Measurements from ENCODE around the gene LCE1C. TPM values are rescaled to one million over a fixed set of nuclear protein-coding genes. Genes with fewer than 3 reads are reported as not detected.

Gene LCE1C
- total and polyA plus RNA-seq, 2 donors (not counting 3 experiments of a cell fraction or from before 2014, with no cell fraction given), result not detected

GRCh38 chr1:152770411-152770810 is 36.0 kb downstream of the LCE1C start:
- Histone ChIP-seq H3K27ac (ENCODE audit: insufficient read depth, low read depth, low read length) (no peak overlapping the region), H3K4me3 (replicated peaks in 1 of 3; ENCODE audit: insufficient read depth in 1 of 3, low read depth in 1 of 3, low read length in 3 of 3) (no peak overlapping the region), H2AFZ (ENCODE audit: low read depth, low read length) (no peak overlapping the region), H4K20me1 (replicated peaks; ENCODE audit: control insufficient read depth, extremely low read depth, insufficient read depth, low read length) (no peaks in the 10 kb centered on the region), H3K79me2 (ENCODE audit: control insufficient read depth, insufficient read depth, low read length) (no peaks in the 10 kb centered on the region), H3K36me3 (ENCODE audit: control insufficient read depth in 2 of 2, extremely low read depth in 1 of 2, insufficient read depth in 2 of 2, low read length in 2 of 2) (no peaks in the 10 kb centered on the region), H3K9me3 (replicated peaks; ENCODE audit: control insufficient read depth, insufficient read depth, low read length) (no peaks in the 10 kb centered on the region), H3K27me3 (ENCODE audit: control insufficient read depth in 2 of 2, insufficient read depth in 2 of 2, low read length in 2 of 2) (no peaks in the 10 kb centered on the region), H3K4me1 (ENCODE audit: control insufficient read depth, extremely low read depth, insufficient read depth, low read length) (no peaks in the 10 kb centered on the region), H3K9me1 (replicated peaks; ENCODE audit: control insufficient read depth, extremely low read depth, insufficient read depth, low read length) (no peaks in the 10 kb centered on the region), H3K9ac (replicated peaks; ENCODE audit: extremely low read depth, insufficient read depth, low read length) (no peak overlapping the region), H3K4me2 (ENCODE audit: insufficient read depth, low read length) (no peak overlapping the region)
- dilution Hi-C loops (cut with MboI; ENCODE audit: extremely low pct_ligation_motif_present, low sequenced_read_pairs) (no loop called here), intact Hi-C loops (cut with micrococcal nuclease) (no loop called here)
- ChIA-PET CTCF (no interaction called here), POLR2A (no interaction called here)
- FAIRE-seq, result no peak
- TF ChIP-seq POLR2A (IDR thresholded peaks at IDR 0.05; ENCODE audit: low read depth, low read length), result no peak
- TF ChIP-seq MYC (IDR thresholded peaks at IDR 0.05; ENCODE audit: low read depth, low read length), result no peak
- DNase-seq (ENCODE audit: low read depth, low spot score), result no peak
- BruUV-seq (replicated peaks), result no TSS peak

GRCh38 chr1:152768847-152769533 is 37.5 kb downstream of the LCE1C start:
- Histone ChIP-seq H2AFZ (ENCODE audit: low read depth, low read length) (no peak overlapping the region), H3K36me3 (ENCODE audit: control insufficient read depth in 2 of 2, extremely low read depth in 1 of 2, insufficient read depth in 2 of 2, low read length in 2 of 2) (no peaks in the 10 kb centered on the region), H3K27me3 (ENCODE audit: control insufficient read depth in 2 of 2, insufficient read depth in 2 of 2, low read length in 2 of 2) (no peaks in the 10 kb centered on the region), H3K9ac (replicated peaks; ENCODE audit: extremely low read depth, insufficient read depth, low read length) (no peak overlapping the region), H3K9me1 (replicated peaks; ENCODE audit: control insufficient read depth, extremely low read depth, insufficient read depth, low read length) (no peaks in the 10 kb centered on the region), H3K4me1 (ENCODE audit: control insufficient read depth, extremely low read depth, insufficient read depth, low read length) (no peaks in the 10 kb centered on the region), H3K79me2 (ENCODE audit: control insufficient read depth, insufficient read depth, low read length) (no peaks in the 10 kb centered on the region), H3K4me3 (replicated peaks in 1 of 3; ENCODE audit: insufficient read depth in 1 of 3, low read depth in 1 of 3, low read length in 3 of 3) (no peak overlapping the region), H3K9me3 (replicated peaks; ENCODE audit: control insufficient read depth, insufficient read depth, low read length) (no peaks in the 10 kb centered on the region), H4K20me1 (replicated peaks; ENCODE audit: control insufficient read depth, extremely low read depth, insufficient read depth, low read length) (no peaks in the 10 kb centered on the region), H3K4me2 (ENCODE audit: insufficient read depth, low read length) (no peak overlapping the region), H3K27ac (ENCODE audit: insufficient read depth, low read depth, low read length) (no peak overlapping the region)
- BruUV-seq (replicated peaks), result no TSS peak
- no peak for TF ChIP-seq FOS (IDR thresholded peaks at IDR 0.05; ENCODE audit: borderline replicate concordance, insufficient read depth, low read length)
- no peak for TF ChIP-seq CTCF (IDR thresholded peaks at IDR 0.05; ENCODE audit: extremely low read depth in 1 of 2, insufficient read depth in 1 of 2, low read depth in 1 of 2, low read length in 2 of 2)
- no peak for TF ChIP-seq EZH2 (IDR thresholded peaks at IDR 0.05; ENCODE audit: borderline replicate concordance, low read depth, low read length, severe bottlenecking)
- TF ChIP-seq JUN (IDR thresholded peaks at IDR 0.05; ENCODE audit: borderline replicate concordance, insufficient read depth, insufficient read length, low read depth), result no peak
- no peak for TF ChIP-seq POLR2AphosphoS5 (IDR thresholded peaks at IDR 0.05; ENCODE audit: insufficient read depth, low read depth, low read length)
- TF ChIP-seq POLR2A (IDR thresholded peaks at IDR 0.05; ENCODE audit: low read depth, low read length), result no peak
- no peak for TF ChIP-seq MAX (IDR thresholded peaks at IDR 0.05; ENCODE audit: insufficient read depth, insufficient read length)
- no peak for TF ChIP-seq MYC (IDR thresholded peaks at IDR 0.05; ENCODE audit: low read depth, low read length)
- TF ChIP-seq GATA2 (IDR thresholded peaks at IDR 0.05; ENCODE audit: insufficient read depth, insufficient read length, low read depth, low read length), result no peak
- dilution Hi-C loops (cut with MboI; ENCODE audit: extremely low pct_ligation_motif_present, low sequenced_read_pairs), result no loop called here
- POLR2A ChIA-PET, result no interaction called here
- DNase-seq (ENCODE audit: low read depth, low spot score) (no peak), FAIRE-seq (no peak)
- intact Hi-C loops (cut with micrococcal nuclease), result no loop called here
- CTCF ChIA-PET, result interaction anchor here (0.9 kb wide), 1 partner anchor 11 kb away, joined by 3 read pairs; no protein-coding TSS in a partner anchor

All from endothelial cell of umbilical vein (primary cell).